Measurements from ENCODE around the gene RPA3.

The RPA3 gene

DNA sequence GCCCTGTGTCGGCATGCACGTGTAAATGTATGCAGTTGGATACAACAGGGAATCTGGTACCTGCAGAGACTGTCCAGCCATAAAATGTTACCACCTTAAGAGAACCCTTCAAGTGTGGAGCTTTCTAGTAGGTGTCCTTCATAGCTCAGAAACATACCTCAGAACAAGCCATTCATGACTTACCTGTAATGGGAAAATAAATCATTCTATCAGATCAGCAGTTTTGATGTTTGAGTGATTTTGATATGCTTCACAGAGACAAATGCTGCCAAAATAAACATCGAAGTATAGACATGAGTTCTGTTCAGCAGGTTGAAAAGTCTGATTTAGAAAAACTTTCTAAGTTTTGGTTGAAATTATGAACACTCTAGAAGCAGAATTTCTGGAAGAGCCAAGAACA is 111.4 kb downstream of the RPA3 start:
- no peak for DNase-seq (ENCODE audit: low spot score)

DNA sequence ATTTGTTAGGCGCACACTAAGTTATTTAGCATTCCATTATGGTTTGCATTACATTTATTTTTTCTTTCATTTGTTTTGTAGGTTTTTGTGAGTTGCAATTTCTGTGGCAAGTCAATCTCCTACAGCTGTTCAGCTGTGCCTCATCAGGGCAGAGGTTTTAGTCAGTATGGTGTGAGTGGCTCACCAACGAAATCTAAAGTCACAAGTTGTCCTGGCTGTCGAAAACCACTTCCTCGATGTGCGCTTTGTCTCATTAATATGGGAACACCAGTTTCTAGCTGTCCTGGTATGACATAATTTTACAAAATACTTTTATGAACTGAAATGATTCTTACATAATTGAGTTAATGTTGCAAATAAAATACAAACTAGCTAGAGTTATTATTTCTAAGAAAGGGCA is 122.2 kb downstream of the RPA3 start:
- no peak for DNase-seq (ENCODE audit: low spot score)

DNA sequence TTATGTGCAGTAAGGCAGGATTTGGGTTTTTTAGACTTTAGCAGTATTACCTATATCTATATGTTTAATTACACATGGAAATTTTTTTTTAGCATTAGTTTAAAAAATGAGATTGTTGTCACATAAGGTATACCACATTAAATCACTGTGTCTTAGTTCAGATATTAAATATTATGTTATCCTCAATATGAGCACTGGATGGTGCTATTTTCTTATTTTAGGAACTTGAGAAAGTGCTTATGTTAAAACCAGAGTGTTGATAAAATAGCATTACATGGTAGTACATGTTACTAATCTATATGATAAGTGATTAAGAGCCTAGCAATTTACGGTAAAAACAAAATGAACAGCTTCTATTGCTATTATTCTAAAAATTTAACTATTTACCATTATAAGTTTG is 123.0 kb downstream of the RPA3 start:
- DNase-seq (ENCODE audit: low spot score): no peak
